ENCODE measurements around the gene SMPD2.
A peak's percentile ranks its signal among the peaks of the same experiment; 100 is the strongest.

SMPD2 gene

GRCh38 chr6:109454496-109455436, 14.2 kb downstream of the SMPD2 start:
- CTCF ChIA-PET, result interaction anchor here (3.3 kb wide), 1 partner anchor 13 kb away, joined by 21 read pairs; the partner anchor contains the start of genes PPIL6 and SMPD2
- Histone ChIP-seq H3K36me3 (ENCODE audit: control insufficient read depth in 2 of 2, insufficient read depth in 1 of 2, low read length in 2 of 2) (peaks cover 0 to 27% of the 10 kb centered on the region in 2 experiments; a peak in 1 of 3 replicates), H3K27ac (ENCODE audit: extremely low read depth, low read depth, low read length) (no peak overlapping the region; the same call in 1 of the 2 replicates), H3K9me3 (ENCODE audit: control insufficient read depth, insufficient read depth, low read depth, low read length) (no peaks in the 10 kb centered on the region), H3K4me3 (ENCODE audit: low read depth, low read length) (peak overlapping the region; percentile 78), H3K4me1 (ENCODE audit: control insufficient read depth, insufficient read depth, low read length) (no peaks in the 10 kb centered on the region)
- TF ChIP-seq ZIC2 (tag by site-specific recombination; IDR thresholded peaks at IDR 0.05) (no peak), ZNF169 (tag by site-specific recombination; IDR thresholded peaks at IDR 0.05) (no peak), ZNF488 (tag by site-specific recombination; IDR thresholded peaks at IDR 0.05) (no peak), ZBTB48 (tag by site-specific recombination; IDR thresholded peaks at IDR 0.05) (0 out of 2 replicates have a peak, but pooled peaks have one; percentile 46), ZNF341 (tag by site-specific recombination; IDR thresholded peaks at IDR 0.05; ENCODE audit: low read depth) (peak; percentile 94), KLF9 (tag by site-specific recombination; IDR thresholded peaks at IDR 0.05; ENCODE audit: low read depth) (no peak), GLIS2 (tag by site-specific recombination; IDR thresholded peaks at IDR 0.05) (peak; percentile 83), ZNF610 (tag by site-specific recombination; IDR thresholded peaks at IDR 0.05; ENCODE audit: borderline replicate concordance) (no peak), FEZF1 (tag by site-specific recombination; IDR thresholded peaks at IDR 0.05) (no peak), ZBTB21 (tag by site-specific recombination; IDR thresholded peaks at IDR 0.05) (no peak), ZNF24 (tag by site-specific recombination; IDR thresholded peaks at IDR 0.05) (no peak), KLF8 (tag by site-specific recombination; IDR thresholded peaks at IDR 0.05) (0 out of 2 replicates have a peak, but pooled peaks have one; percentile 7), ZBTB8A (tag by site-specific recombination; IDR thresholded peaks at IDR 0.05) (peak; percentile 6), ZNF792 (tag by site-specific recombination; IDR thresholded peaks at IDR 0.05) (no peak), AEBP2 (tag by site-specific recombination; IDR thresholded peaks at IDR 0.05; ENCODE audit: borderline replicate concordance) (no peak), SP2 (tag by site-specific recombination; IDR thresholded peaks at IDR 0.05) (peak; percentile 27), ZNF658 (tag by site-specific recombination; IDR thresholded peaks at IDR 0.05) (no peak), WT1 (tag by site-specific recombination; IDR thresholded peaks at IDR 0.05) (0 out of 2 replicates have a peak, but pooled peaks have one; percentile 15), ZNF280C (tag by site-specific recombination; IDR thresholded peaks at IDR 0.05) (no peak), ZNF423 (tag by site-specific recombination; IDR thresholded peaks at IDR 0.05) (no peak), ZNF549 (tag by site-specific recombination; IDR thresholded peaks at IDR 0.05) (no peak), ZNF114 (tag by site-specific recombination; IDR thresholded peaks at IDR 0.05) (no peak)
- TF ChIP-seq, protein P1, sequence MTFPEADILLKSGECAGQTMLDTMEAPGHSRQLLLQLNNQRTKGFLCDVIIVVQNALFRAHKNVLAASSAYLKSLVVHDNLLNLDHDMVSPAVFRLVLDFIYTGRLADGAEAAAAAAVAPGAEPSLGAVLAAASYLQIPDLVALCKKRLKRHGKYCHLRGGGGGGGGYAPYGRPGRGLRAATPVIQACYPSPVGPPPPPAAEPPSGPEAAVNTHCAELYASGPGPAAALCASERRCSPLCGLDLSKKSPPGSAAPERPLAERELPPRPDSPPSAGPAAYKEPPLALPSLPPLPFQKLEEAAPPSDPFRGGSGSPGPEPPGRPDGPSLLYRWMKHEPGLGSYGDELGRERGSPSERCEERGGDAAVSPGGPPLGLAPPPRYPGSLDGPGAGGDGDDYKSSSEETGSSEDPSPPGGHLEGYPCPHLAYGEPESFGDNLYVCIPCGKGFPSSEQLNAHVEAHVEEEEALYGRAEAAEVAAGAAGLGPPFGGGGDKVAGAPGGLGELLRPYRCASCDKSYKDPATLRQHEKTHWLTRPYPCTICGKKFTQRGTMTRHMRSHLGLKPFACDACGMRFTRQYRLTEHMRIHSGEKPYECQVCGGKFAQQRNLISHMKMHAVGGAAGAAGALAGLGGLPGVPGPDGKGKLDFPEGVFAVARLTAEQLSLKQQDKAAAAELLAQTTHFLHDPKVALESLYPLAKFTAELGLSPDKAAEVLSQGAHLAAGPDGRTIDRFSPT (tag by site-specific recombination; IDR thresholded peaks at IDR 0.05), result peak; percentile 59
- TF ChIP-seq, protein P2, sequence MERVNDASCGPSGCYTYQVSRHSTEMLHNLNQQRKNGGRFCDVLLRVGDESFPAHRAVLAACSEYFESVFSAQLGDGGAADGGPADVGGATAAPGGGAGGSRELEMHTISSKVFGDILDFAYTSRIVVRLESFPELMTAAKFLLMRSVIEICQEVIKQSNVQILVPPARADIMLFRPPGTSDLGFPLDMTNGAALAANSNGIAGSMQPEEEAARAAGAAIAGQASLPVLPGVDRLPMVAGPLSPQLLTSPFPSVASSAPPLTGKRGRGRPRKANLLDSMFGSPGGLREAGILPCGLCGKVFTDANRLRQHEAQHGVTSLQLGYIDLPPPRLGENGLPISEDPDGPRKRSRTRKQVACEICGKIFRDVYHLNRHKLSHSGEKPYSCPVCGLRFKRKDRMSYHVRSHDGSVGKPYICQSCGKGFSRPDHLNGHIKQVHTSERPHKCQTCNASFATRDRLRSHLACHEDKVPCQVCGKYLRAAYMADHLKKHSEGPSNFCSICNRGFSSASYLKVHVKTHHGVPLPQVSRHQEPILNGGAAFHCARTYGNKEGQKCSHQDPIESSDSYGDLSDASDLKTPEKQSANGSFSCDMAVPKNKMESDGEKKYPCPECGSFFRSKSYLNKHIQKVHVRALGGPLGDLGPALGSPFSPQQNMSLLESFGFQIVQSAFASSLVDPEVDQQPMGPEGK (tag by site-specific recombination; IDR thresholded peaks at IDR 0.05), result peak; percentile 44; the same call in 1 of the 2 replicates
- POLR2A ChIA-PET, result interaction anchor here (0.6 to 5.2 kb wide), 6 partner anchors 10 to 675 kb away, joined by 3 to 39 read pairs (median 5); partner anchors contain the start of genes CD164, PPIL6 and SMPD2

Measured in HEK293 (cell line).